Body of pancreas (tissue), 4 donors: ENCODE data around the gene B3GALT5. TPM values are rescaled to one million over a fixed set of nuclear protein-coding genes. Genes with fewer than 3 reads are reported as not detected.

Experiments used
- ATAC-seq: fragments of 150-250 bp; one replicate; pipeline ENCODE4 v1.9.1; 2016
- DNase-seq, 4 donors: peaks; one replicate each; pipeline ENCODE4 v3.0.0-alpha.2; 2019
- H3K27ac ChIP-seq, 4 donors: fragments of 200-600 bp; sonication (generic); 1 replicate in 3 of 4; 2 replicates in 1 of 4; pipeline versions ENCODE4 v1.5.1 to v1.6.1; 2016 to 2019; ENCODE audit warnings: mild to moderate bottlenecking in 1 of 4, mixed read lengths in 1 of 4, moderate library complexity in 1 of 4
- H3K27me3 ChIP-seq, 2 donors: fragments of 200-600 bp; sonication (generic); one replicate each; pipeline ENCODE4 v1.6.0; 2016; ENCODE audit warnings: mild to moderate bottlenecking in 1 of 2
- H3K36me3 ChIP-seq, 2 donors: fragments of 200-600 bp; sonication (generic); replicated peaks in 1 of 2; 2 replicates each; pipeline ENCODE4 v1.5.1; 2016; ENCODE audit warnings: low read depth in 2 of 2; ENCODE audit not compliant: insufficient read depth in 1 of 2
- H3K4me1 ChIP-seq: fragments of 200-600 bp; sonication (generic); one replicate; pipeline ENCODE4 v1.6.0; 2016
- H3K4me3 ChIP-seq, 2 donors: fragments of 200-600 bp; sonication (generic); 1 replicate in 1 of 2; 2 replicates in 1 of 2; pipeline ENCODE4 v1.5.1; 2016 to 2019
- H3K9me3 ChIP-seq, 3 donors: fragments of 200-600 bp; sonication (generic); 1 replicate in 2 of 3; 2 replicates in 1 of 3; pipeline ENCODE4 v1.5.1; 2016
- CTCF ChIP-seq, 7 experiments: fragments of 450-650 bp in 4 of 7; fragments of 200-600 bp in 3 of 7; sonication (generic) in 3 of 7; IDR thresholded peaks; one replicate each; pipeline ENCODE4 v1.5.1; 2016 to 2019; ENCODE audit warnings: antibody characterized with exemption in 7 of 7
- POLR2A ChIP-seq, 3 donors: fragments of 450-650 bp; IDR thresholded peaks; one replicate each; pipeline ENCODE4 v1.6.1; 2016; ENCODE audit warnings: antibody characterized with exemption in 3 of 3, mild to moderate bottlenecking in 2 of 3
- WGBS, 2 donors: methylation state at CpG; one replicate each; pipeline ENCODE4 v1.1.5; 2017; 5-methylcytosine and 5-hydroxymethylcytosine counted together
- intact Hi-C: fragments of 100-400 bp; cut with DNase I; formaldehyde crosslinking; loops from one replicate; pipeline ENCODE4 v1.15.1; 2023
- total RNA-seq, 2 donors: library from RNA; depleted of rRNA; stranded (reverse); fragments of >200 nt; gene quantifications; one replicate each; pipeline ENCODE4 v1.1.0, GENCODE V29; 2016

The B3GALT5 gene
- total RNA-seq, 2 donors from 2014 or later, result 4.9 to 5.6 TPM

GRCh38 chr21:39681257-39681656, 68.5 kb downstream of the B3GALT5 start:
- no peak for TF ChIP-seq CTCF (IDR thresholded peaks at IDR 0.05)
- H3K4me1 ChIP-seq, result peaks cover 17% of the 10 kb centered on the region
- ATAC-seq (peak; percentile 94), DNase-seq (no peak)
- H3K36me3 ChIP-seq, result no peaks in the 10 kb centered on the region
- intact Hi-C loops, result no loop called here
- H3K4me3 ChIP-seq, result no peak overlapping the region
- H3K27ac ChIP-seq, result peak overlapping the region in 3 of 4 donors; percentile 22 to 56 (median 49)
- no peaks in the 10 kb centered on the region for H3K9me3 ChIP-seq
- no peaks in the 10 kb centered on the region for H3K27me3 ChIP-seq
- WGBS, 2 donors, result 22 to 33% methylated on average over 4 of the region's 4 CpGs

GRCh38 chr21:39681845-39682244, 69.1 kb downstream of the B3GALT5 start:
- Histone ChIP-seq H3K9me3 (no peaks in the 10 kb centered on the region), H3K4me3 (no peak overlapping the region), H3K27ac (peak overlapping the region in 2 of 4 donors; percentile 49 to 56), H3K4me1 (peaks cover 23% of the 10 kb centered on the region), H3K27me3 (no peaks in the 10 kb centered on the region), H3K36me3 (no peaks in the 10 kb centered on the region)
- peak; percentile 62 for ATAC-seq
- intact Hi-C loops, result no loop called here
- 25 to 46% methylated on average over 2 of the region's 2 CpGs for WGBS, 2 donors
- TF ChIP-seq CTCF (IDR thresholded peaks at IDR 0.05) (no peak), POLR2A (IDR thresholded peaks at IDR 0.05) (no peak)
- DNase-seq, result no peak

- H3K4me1 ChIP-seq, result peaks cover 49% of the 10 kb centered on the region
- DNase-seq (no peak), ATAC-seq (no peak)
- no peaks in the 10 kb centered on the region for H3K36me3 ChIP-seq
- no peak overlapping the region for H3K27ac ChIP-seq
- TF ChIP-seq POLR2A (IDR thresholded peaks at IDR 0.05) (no peak), CTCF (IDR thresholded peaks at IDR 0.05) (no peak)
- no peaks in the 10 kb centered on the region for H3K9me3 ChIP-seq
- intact Hi-C loops, result no loop called here
- no peaks in the 10 kb centered on the region for H3K27me3 ChIP-seq
- WGBS, 2 donors, result 71 to 95% methylated on average over 1 of the region's 1 CpG
- no peak overlapping the region for H3K4me3 ChIP-seq
These were observed 72.5 kb downstream of the B3GALT5 start for GRCh38 chr21:39685236-39685635.

DNA sequence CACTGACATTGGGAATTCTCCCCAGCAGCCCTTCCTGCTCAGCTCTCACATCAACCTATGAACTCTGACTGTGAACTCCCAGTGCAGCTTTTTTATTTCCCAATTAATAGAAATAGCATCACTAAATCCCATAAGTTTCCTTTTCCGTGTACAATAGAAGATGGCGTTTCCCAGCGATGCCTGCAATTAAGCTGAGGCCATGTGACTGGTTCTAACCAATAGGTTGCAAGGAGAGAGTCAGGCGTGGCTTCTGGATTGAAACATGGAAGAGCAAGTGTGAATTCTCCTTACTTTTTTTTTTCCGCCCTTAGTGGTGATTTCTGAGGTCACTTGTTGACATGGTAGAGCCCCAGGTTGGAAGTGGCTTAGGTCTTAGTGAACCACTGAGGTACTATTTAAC, 73.3 kb downstream of the B3GALT5 start:
- no peak overlapping the region for H3K4me3 ChIP-seq
- H3K27me3 ChIP-seq, result no peaks in the 10 kb centered on the region
- no peaks in the 10 kb centered on the region for H3K9me3 ChIP-seq
- TF ChIP-seq POLR2A (IDR thresholded peaks at IDR 0.05) (no peak), CTCF (IDR thresholded peaks at IDR 0.05) (no peak)
- 91 to 97% methylated on average over 5 of the region's 5 CpGs for WGBS, 2 donors
- peaks cover 52% of the 10 kb centered on the region for H3K4me1 ChIP-seq
- intact Hi-C loops, result no loop called here
- H3K36me3 ChIP-seq, result no peaks in the 10 kb centered on the region
- no peak for DNase-seq
- peak overlapping the region in 3 of 4 donors; percentile 26 to 81 (median 71) for H3K27ac ChIP-seq
- no peak for ATAC-seq

GRCh38 chr21:39686646-39687468, 74.1 kb downstream of the B3GALT5 start:
- Histone ChIP-seq H3K27ac (peak overlapping the region; percentile 26 to 81 (median 52)), H3K36me3 (no peaks in the 10 kb centered on the region), H3K27me3 (no peaks in the 10 kb centered on the region), H3K4me3 (no peak overlapping the region), H3K9me3 (no peaks in the 10 kb centered on the region), H3K4me1 (peaks cover 48% of the 10 kb centered on the region)
- DNase-seq (peak in 1 of 4 donors; percentile 39), ATAC-seq (peak; percentile 54)
- intact Hi-C loops, result no loop called here
- WGBS, 2 donors, result 34 to 41% methylated on average over 15 of the region's 15 CpGs
- TF ChIP-seq CTCF (IDR thresholded peaks at IDR 0.05) (no peak), POLR2A (IDR thresholded peaks at IDR 0.05) (no peak)
